Rectal smooth muscle tissue (tissue), 1 donor: ENCODE measurements around the gene TMEM132C.

ENCODE experiments used
- H3K27ac ChIP-seq: one replicate; pipeline ENCODE4 v1.7.0; 2013; ENCODE audit warnings: low read depth, low read length, inconsistent platforms
- H3K27me3 ChIP-seq: one replicate; pipeline ENCODE4 v1.7.0; 2013; ENCODE audit warnings: low read length; ENCODE audit not compliant: control insufficient read depth, insufficient read depth
- H3K36me3 ChIP-seq: one replicate; pipeline ENCODE4 v1.7.0; 2013; ENCODE audit warnings: low read length; ENCODE audit not compliant: control insufficient read depth, insufficient read depth
- H3K4me1 ChIP-seq: one replicate; pipeline ENCODE4 v1.7.0; 2013; ENCODE audit warnings: low read length; ENCODE audit not compliant: control insufficient read depth, insufficient read depth
- H3K4me3 ChIP-seq: one replicate; pipeline ENCODE4 v1.7.0; 2013; ENCODE audit warnings: low read length
- H3K9ac ChIP-seq: one replicate; pipeline ENCODE4 v1.7.0; 2013; ENCODE audit warnings: low read length

TMEM132C gene

DNA sequence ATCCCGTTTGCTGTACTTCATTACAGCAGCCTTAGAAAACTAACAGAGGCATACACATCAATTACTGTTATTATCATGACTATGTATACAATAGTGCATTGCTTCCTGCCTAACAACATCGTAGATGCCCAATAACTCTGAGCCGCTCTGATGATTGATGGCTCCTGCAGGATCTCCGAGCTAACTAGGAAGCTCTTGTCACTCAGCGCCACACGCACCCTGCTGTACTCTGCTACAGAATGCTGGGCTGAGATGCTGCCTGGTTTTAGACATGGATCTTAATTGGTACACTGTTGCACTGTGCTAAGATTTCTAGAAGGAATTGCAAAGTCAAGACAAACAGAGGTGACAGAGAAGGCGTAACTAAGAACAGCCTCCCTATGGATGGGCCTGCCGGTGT lies 387.5 kb downstream of the TMEM132C start:
- H3K9ac ChIP-seq = no peak overlapping the region
- no peaks in the 10 kb centered on the region for H3K36me3 ChIP-seq
- H3K4me3 ChIP-seq = no peak overlapping the region
- no peaks in the 10 kb centered on the region for H3K27me3 ChIP-seq
- H3K4me1 ChIP-seq = no peaks in the 10 kb centered on the region
- no peak overlapping the region for H3K27ac ChIP-seq

DNA sequence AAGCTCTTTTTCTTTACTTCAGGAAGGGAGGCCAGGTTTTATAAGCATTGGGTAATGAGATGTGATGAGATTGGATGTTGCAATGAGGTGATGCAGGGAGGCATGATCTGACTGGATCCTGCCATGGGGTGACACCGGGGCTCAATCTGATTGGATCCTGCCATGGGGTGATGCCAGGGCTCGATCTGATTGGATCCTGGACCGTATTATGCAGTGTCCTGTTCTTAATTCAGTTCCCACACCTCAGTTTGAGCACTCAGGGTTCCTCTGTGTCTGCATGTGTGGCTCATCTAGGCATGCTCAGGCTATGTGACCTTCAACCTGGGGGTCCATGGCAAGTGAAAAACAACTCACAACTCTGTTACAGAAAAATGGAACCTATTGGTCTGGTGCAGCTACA lies 390.4 kb downstream of the TMEM132C start:
- Histone ChIP-seq H3K4me1 (no peaks in the 10 kb centered on the region), H3K27ac (no peak overlapping the region), H3K4me3 (no peak overlapping the region), H3K36me3 (no peaks in the 10 kb centered on the region), H3K27me3 (no peaks in the 10 kb centered on the region), H3K9ac (no peak overlapping the region)

DNA sequence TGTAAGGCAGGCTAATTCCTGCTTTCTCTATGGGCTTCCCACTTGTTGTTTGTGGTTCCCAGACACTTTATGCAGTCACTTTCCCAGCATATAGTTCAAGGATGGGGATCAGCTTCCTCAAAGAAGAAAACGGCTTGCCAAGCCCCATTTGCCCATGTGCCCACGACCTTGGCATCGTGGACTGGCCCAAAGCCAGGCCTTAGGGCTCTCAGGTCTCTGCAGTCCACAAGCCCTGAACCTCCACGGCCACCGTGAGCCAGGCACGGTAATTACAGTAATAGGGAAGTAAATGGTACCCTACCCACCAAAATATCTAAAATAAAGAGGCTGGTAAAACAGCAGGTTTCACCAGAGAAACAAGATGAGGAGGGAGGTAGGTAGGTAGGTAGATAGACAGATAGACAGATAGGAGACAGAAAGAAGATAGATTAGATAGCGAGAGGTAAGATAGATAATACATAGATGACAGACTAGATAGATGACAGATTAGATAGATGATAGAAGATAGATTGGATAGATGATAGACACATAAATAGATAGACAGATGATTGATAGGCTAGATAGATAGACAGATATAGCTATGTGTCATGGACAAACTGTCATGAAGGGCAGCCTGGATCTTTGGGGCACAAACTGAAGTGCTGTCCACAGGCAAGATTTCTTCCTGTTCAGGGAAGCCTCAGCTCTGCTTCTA lies 393.7 kb downstream of the TMEM132C start:
- Histone ChIP-seq H3K4me3 (no peak overlapping the region), H3K27ac (no peak overlapping the region)

DNA sequence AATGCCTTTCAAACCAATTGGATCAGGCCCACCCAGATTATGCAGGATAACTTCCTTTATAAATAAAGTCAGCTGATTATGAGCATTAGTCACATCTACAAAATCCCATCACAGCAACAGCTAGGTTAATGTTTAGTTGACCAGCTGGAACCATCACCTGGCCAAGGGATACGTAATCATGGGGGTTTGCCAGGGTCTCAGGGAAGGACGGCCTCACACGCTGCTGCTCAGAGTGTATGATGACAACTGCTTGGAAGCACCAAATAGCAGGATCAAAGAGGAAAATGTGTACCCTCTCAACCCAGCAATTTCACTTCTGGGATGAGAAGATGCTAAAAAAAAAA lies 394.2 kb downstream of the TMEM132C start:
- Histone ChIP-seq H3K27me3 (no peaks in the 10 kb centered on the region), H3K4me1 (no peaks in the 10 kb centered on the region), H3K4me3 (no peak overlapping the region), H3K9ac (no peak overlapping the region), H3K27ac (no peak overlapping the region), H3K36me3 (no peaks in the 10 kb centered on the region)

More for the DNA sequence above, 393.7 kb downstream of the TMEM132C start:
- Histone ChIP-seq H3K9ac (no peak overlapping the region), H3K36me3 (no peaks in the 10 kb centered on the region), H3K27me3 (no peaks in the 10 kb centered on the region), H3K4me1 (no peaks in the 10 kb centered on the region)

DNA sequence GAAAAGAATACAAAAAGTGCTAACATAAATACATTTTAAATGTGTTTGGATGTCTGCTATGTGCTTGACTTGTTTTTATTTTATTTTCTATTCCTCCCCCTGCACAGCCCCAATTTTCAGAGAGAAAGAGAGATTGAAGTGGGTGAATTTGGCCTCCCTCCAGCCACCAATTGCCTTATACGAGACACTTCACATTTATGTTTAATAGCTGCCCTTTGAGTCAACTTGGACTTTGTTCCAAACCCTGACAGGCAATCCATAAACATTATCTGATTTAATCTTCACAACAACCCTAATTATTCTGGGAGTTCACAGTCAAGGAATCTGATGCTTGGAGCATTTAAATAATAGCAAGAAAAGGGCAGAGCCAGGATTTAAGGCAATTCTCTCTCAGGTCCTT lies 395.1 kb downstream of the TMEM132C start:
- Histone ChIP-seq H3K27me3 (no peaks in the 10 kb centered on the region), H3K36me3 (no peaks in the 10 kb centered on the region), H3K27ac (no peak overlapping the region), H3K9ac (no peak overlapping the region), H3K4me3 (no peak overlapping the region), H3K4me1 (no peaks in the 10 kb centered on the region)

DNA sequence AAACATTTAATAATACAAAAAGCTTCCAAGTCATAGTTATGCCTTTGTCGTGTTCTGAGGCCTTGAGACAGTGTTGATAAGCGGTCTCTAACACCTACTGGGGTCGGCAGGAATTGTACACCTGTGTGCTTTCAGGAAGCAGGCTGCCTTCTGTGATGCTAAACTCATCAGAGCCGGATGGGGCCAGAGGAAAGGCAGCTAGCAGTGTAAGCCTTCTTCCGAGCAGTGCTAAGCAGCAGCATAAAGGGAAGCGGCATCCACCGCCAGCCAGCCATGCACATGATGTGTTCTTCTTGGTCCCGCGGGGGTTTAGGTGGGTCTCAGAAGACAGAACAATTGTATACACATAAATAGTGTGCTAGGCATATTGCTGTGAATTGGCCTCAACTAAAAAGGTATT lies 397.5 kb downstream of the TMEM132C start:
- H3K9ac ChIP-seq = no peak overlapping the region
- no peak overlapping the region for H3K4me3 ChIP-seq
- no peaks in the 10 kb centered on the region for H3K36me3 ChIP-seq
- H3K4me1 ChIP-seq = no peaks in the 10 kb centered on the region
- no peaks in the 10 kb centered on the region for H3K27me3 ChIP-seq
- H3K27ac ChIP-seq = no peak overlapping the region

DNA sequence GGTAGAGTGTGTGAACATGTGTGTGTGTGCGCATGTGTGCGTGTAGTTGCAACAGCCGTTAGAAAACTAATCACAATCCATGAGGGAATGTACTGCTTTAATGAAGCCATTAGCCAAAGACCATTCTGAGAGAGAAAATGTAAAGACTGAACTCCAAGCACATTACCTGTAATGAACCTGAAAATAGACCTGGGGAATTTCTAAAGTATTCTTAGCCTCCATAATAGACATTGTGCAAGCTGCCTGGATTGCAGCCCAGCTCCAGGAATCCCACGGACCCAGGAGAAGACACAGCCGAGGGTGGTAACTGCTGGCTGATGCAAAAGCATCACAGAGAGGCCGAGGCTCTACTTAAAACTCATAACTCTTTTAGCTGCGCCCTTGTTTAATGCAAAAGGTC lies 400.2 kb downstream of the TMEM132C start:
- H3K4me1 ChIP-seq = no peaks in the 10 kb centered on the region
- no peaks in the 10 kb centered on the region for H3K27me3 ChIP-seq
- H3K27ac ChIP-seq = no peak overlapping the region
- no peaks in the 10 kb centered on the region for H3K36me3 ChIP-seq
- no peak overlapping the region for H3K4me3 ChIP-seq
- H3K9ac ChIP-seq = no peak overlapping the region

DNA sequence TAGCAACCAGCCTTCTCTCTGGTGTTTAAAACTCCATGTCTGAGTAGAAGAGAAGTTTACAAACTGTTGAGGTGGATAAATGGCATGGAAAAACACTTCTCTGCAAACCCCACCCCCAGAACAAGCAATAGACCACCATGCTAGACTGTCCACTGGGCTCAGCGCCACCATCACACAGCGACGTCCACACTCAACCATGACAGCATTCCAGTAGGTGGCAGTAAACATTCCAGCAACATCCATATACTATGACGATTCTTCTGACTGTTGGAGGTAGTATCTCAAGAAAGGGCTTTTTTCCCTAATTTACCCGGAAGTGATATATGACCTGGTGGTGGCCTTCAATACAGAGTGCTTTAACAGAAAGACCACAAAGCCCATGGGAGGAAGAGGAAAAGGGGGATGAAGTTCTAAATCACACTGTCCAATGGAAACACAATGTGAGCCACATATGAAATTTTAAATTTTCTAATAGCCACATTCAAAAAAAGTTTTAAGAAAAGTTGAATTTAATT lies 404.6 kb downstream of the TMEM132C start:
- H3K36me3 ChIP-seq = no peaks in the 10 kb centered on the region
- H3K27me3 ChIP-seq = no peaks in the 10 kb centered on the region
- H3K9ac ChIP-seq = no peak overlapping the region
- H3K27ac ChIP-seq = no peak overlapping the region
- H3K4me3 ChIP-seq = no peak overlapping the region
- H3K4me1 ChIP-seq = no peaks in the 10 kb centered on the region

DNA sequence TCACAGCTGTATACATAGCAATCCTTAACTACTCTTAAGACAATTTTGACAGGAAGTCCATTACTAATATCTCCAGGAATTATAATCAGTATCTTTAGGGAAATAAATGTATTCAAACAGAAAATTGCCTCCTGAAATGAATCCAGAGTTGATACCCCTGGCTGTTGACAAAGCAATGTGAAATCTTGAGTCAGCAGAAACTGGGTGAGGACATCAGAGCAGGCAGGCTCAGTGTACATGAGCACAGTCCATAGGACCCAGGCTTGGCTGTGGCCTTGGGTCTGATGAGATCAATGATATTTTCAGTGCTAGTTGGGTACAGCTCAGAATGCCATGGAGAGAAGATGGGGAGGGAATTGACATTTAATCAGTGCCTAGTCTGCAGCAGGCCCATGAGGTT lies 405.5 kb downstream of the TMEM132C start:
- H3K36me3 ChIP-seq = no peaks in the 10 kb centered on the region
- H3K4me1 ChIP-seq = no peaks in the 10 kb centered on the region
- no peak overlapping the region for H3K27ac ChIP-seq

DNA sequence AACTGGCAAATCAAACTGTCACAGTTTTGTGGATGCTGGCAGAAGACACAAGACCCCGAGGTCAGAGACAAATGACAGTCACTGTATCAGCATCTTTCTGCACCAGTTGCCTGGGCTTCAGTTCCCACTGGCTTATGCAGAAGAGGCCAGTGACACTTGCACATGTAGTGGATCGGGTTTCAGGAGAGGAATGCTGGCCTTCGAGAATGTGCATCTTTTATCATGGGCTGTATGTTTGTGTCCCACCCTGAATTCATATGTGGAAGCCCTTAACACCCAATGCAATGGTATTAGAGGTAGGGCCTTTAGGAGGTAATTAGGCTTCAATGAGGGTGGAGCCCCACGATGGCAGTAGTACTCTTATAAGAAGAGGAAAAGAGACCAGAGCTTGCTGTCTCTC lies 405.9 kb downstream of the TMEM132C start:
- no peak overlapping the region for H3K9ac ChIP-seq
- H3K4me3 ChIP-seq = no peak overlapping the region
- H3K4me1 ChIP-seq = no peaks in the 10 kb centered on the region
- no peak overlapping the region for H3K27ac ChIP-seq
- H3K27me3 ChIP-seq = no peaks in the 10 kb centered on the region
- no peaks in the 10 kb centered on the region for H3K36me3 ChIP-seq

More for the DNA sequence above, 405.5 kb downstream of the TMEM132C start:
- H3K9ac ChIP-seq = no peak overlapping the region
- no peaks in the 10 kb centered on the region for H3K27me3 ChIP-seq
- H3K4me3 ChIP-seq = no peak overlapping the region

DNA sequence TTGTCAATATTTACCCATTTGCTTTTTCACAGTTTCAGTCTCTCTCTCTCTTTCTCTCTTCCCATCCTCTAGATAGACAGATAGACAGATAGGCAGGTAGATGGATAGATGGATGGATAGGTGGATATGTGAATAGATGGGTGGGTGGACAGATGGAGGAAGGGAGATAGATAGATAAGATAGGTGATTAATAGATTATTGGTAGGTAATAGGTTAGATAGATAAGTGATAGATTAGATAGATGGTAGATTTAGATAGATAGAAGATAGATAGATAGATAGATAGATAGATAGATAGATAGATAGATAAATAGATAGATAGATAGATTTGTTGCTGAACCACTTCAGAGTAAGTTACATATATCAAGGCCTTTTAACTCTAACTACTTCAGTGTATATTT lies 408.6 kb downstream of the TMEM132C start:
- H3K4me3 ChIP-seq = no peak overlapping the region

DNA sequence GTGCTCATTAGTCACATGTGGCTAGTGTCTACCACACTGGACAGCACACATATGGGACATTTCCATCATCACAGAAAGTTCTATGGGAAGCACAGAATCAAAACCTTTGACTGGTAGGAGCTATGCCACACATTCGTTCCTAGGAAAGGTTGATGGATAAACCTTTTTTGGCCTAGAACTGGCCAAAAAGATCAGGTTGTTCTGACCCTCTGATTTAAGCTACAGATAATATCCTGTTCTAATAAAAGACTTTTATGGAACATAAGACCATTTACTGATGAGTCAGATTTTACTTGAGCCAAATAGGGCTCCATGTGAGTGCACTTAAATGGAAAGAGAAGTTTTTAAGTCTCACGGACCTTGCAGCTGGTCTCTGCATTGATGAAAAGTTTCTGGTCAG lies 413.6 kb downstream of the TMEM132C start:
- H3K27ac ChIP-seq = no peak overlapping the region
- no peak overlapping the region for H3K9ac ChIP-seq
- H3K4me1 ChIP-seq = no peaks in the 10 kb centered on the region
- H3K27me3 ChIP-seq = no peaks in the 10 kb centered on the region
- H3K36me3 ChIP-seq = no peaks in the 10 kb centered on the region
- no peak overlapping the region for H3K4me3 ChIP-seq

More for the DNA sequence above, 408.6 kb downstream of the TMEM132C start:
- Histone ChIP-seq H3K27me3 (no peaks in the 10 kb centered on the region), H3K4me1 (no peaks in the 10 kb centered on the region), H3K9ac (no peak overlapping the region), H3K27ac (no peak overlapping the region), H3K36me3 (no peaks in the 10 kb centered on the region)

DNA sequence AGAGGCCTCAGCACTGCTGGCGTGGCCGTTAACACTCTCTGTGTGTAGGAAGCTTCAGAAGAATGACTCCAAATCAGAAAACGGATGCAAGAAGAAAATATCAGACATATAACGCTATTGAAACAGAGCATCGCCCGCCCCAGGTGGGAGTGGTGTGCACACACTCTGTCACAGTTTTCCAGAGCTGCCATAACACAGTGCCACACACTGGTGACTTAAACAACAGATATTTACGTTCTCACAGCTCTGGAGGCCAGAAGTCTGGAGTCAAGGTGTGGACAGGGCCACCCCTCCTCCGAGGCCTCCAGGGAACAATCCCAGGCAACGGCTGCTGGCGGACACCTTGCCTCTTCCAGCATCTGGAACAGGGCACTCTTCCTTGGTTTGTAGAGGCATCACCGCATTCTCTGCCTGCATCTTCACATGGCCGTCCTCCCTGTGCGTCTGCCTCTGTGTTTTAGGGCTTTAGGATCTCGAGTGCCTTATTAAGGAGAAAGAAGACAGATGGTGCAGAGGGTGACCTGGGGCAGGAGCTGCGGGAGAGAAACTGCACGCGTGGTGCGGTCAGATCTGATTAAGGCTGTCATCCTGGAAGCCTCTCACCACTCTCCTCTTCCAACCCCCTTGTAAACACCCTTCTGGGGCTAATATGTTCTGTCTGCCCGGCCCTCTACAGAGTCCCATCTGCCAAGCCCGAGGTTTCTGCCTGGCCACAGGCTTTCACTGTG lies 415.7 kb downstream of the TMEM132C start:
- Histone ChIP-seq H3K27ac (no peak overlapping the region), H3K4me1 (no peaks in the 10 kb centered on the region), H3K36me3 (no peaks in the 10 kb centered on the region), H3K9ac (no peak overlapping the region), H3K4me3 (no peak overlapping the region), H3K27me3 (no peaks in the 10 kb centered on the region)
